ENCODE measurements around the gene C1orf210.

- TF ChIP-seq EZH2 (IDR thresholded peaks at IDR 0.05) (no peak), RAD21 (IDR thresholded peaks at IDR 0.05; ENCODE audit: low read depth) (no peak), POLR2AphosphoS5 (IDR thresholded peaks at IDR 0.05; ENCODE audit: low read depth, low read length) (no peak), MAX (IDR thresholded peaks at IDR 0.05) (no peak), FOSL1 (IDR thresholded peaks at IDR 0.05; ENCODE audit: low read depth) (no peak), POLR2A (IDR thresholded peaks at IDR 0.05; ENCODE audit: borderline replicate concordance, extremely low read depth, insufficient read depth, insufficient read length) (no peak), CTCF (IDR thresholded peaks at IDR 0.05 in 2 of 3, conservative IDR thresholded peaks at IDR 0.05 in 1 of 3; ENCODE audit: borderline replicate concordance in 1 of 3, insufficient read depth in 1 of 3, low read depth in 2 of 3, low read length in 2 of 3) (no peak), SP1 (IDR thresholded peaks at IDR 0.05; ENCODE audit: low read depth) (no peak), SIN3A (IDR thresholded peaks at IDR 0.05; ENCODE audit: low read depth) (no peak), ZNF274 (IDR thresholded peaks at IDR 0.05; ENCODE audit: low read depth, low read length) (no peak), ATF3 (IDR thresholded peaks at IDR 0.05) (no peak), REST (IDR thresholded peaks at IDR 0.05; ENCODE audit: low read depth) (no peak), JUND (IDR thresholded peaks at IDR 0.05) (no peak), EZH2phosphoT487 (IDR thresholded peaks at IDR 0.05; ENCODE audit: borderline replicate concordance) (no peak)
Measured at GRCh38 chr1:43308635-43309404, 23.4 kb upstream of the C1orf210 start.
